Retina (tissue), 1 donor: ENCODE measurements around the gene OSER1.
"Not testable (repeated sequence)": the region's sequence is repeated elsewhere in the genome, so short reads cannot be mapped to it uniquely, and the experiment has no call there.

Source experiments
- DNase-seq: peaks from one replicate; pipeline ENCODE4 v3.0.0-alpha.2; 2016

OSER1 gene

DNA sequence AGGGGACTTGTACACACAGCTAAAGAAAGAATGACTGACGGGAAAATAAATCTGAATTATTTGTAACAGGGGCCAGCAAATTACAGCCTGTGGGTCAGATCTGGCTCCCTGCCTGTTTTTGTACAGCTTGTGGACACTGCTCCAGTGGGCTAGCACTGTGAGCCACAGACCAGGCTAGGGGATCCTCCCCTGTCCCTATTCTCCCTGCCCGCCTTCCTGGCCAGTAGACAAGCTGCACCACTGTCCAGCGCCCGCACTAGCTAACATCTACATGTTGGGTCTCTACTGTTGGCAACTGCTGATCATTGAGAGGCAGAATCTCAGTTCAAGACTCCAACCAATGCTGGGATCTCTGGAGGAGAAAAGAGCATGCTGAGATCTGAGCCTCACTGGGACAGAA, 10.7 kb downstream of the OSER1 start:
- DNase-seq, result no peak

- DNase-seq, result no peak
These were observed 11.7 kb downstream of the OSER1 start for GRCh38 chr20:44198872-44199271.

GRCh38 chr20:44196271-44196670, 14.3 kb downstream of the OSER1 start:
- DNase-seq, result no peak

GRCh38 chr20:44195605-44196004, 15.0 kb downstream of the OSER1 start:
- no peak for DNase-seq

GRCh38 chr20:44193801-44194200, 16.8 kb downstream of the OSER1 start:
- DNase-seq, result no peak

- DNase-seq, result not testable (repeated sequence)
These were observed 18.9 kb downstream of the OSER1 start for GRCh38 chr20:44191640-44192039.

- DNase-seq, result peak; percentile 71
These were observed 20.2 kb downstream of the OSER1 start for GRCh38 chr20:44190197-44190852.

GRCh38 chr20:44188752-44189151, 21.8 kb downstream of the OSER1 start:
- DNase-seq, result no peak

GRCh38 chr20:44187772-44188709, 22.5 kb downstream of the OSER1 start:
- DNase-seq, result no peak

GRCh38 chr20:44187054-44187771, 23.4 kb downstream of the OSER1 start, which contains the start of gene JPH2:
TSS of gene JPH2 (minus strand) at chr20:44187188. CDS start at chr20:44186705, 483 bp downstream.
- DNase-seq, result peak; percentile 59

GRCh38 chr20:44186674-44187053, 23.9 kb downstream of the OSER1 start:
- DNase-seq, result peak; percentile 40

- DNase-seq, result no peak
These were observed 24.4 kb downstream of the OSER1 start for GRCh38 chr20:44186201-44186600.

- DNase-seq, result no peak
These were observed 25.0 kb downstream of the OSER1 start for GRCh38 chr20:44185574-44185973.

- DNase-seq, result no peak
These were observed 27.3 kb downstream of the OSER1 start for GRCh38 chr20:44183282-44183681.

- DNase-seq, result no peak
These were observed 27.7 kb downstream of the OSER1 start for GRCh38 chr20:44182863-44183262.

- no peak for DNase-seq
These were observed 28.3 kb downstream of the OSER1 start for GRCh38 chr20:44182135-44182765.

DNA sequence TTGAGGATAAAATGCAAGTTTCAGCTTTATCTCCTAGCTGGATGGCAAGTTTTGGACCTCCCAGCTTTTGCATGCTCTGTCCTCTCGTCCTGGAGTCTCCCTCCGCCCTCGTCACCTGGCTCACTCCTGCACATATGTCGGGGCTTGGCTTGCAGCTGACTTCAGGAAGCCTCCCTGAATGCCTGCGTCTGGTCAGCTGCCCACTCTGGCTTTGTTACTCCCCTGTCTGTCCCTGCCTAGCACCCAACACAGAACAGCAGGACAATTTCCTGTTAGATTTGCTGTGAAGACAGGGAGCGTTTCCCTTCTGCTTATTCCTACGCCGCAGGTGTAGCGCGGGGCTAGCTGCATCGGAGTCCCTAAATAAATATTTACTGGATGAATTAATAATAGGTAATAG, 29.0 kb downstream of the OSER1 start:
- no peak for DNase-seq

GRCh38 chr20:44180814-44181213, 29.8 kb downstream of the OSER1 start:
- no peak for DNase-seq

DNA sequence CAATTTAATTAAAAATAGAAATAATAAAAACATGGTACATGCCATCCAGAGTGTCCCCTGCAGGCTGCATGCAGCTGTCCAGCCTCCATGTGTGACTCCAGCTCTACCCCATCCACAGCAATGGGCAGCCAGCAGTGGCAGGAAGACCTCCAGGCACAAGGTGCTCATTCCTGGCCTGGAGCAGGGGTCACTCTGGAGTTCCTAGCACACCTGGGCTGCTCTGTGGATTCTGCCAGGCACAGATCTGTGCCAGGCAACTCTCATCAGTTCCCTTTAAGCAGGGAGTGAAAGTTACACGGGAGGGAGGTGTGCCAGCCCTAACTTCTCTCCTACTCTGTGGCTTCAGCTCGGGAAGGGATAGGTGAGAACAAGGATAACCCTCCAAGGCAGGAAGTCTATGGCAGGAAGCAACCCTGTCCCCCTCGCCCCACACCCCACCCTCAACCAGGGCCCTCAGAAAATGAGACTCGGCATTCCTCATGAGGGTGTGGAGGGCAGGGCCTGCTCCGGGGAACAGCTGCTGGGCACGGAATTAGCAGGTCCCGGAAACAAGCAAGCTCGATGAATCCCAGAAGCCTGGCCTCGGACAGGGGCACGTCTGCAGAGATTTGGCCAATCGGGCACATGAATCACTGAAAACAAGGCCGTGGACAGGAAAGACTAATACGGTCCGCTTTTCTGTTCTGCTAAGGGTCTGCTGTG, 33.6 kb downstream of the OSER1 start:
- no peak for DNase-seq

- no peak for DNase-seq
These were observed 35.4 kb downstream of the OSER1 start for GRCh38 chr20:44174996-44175765.

DNA sequence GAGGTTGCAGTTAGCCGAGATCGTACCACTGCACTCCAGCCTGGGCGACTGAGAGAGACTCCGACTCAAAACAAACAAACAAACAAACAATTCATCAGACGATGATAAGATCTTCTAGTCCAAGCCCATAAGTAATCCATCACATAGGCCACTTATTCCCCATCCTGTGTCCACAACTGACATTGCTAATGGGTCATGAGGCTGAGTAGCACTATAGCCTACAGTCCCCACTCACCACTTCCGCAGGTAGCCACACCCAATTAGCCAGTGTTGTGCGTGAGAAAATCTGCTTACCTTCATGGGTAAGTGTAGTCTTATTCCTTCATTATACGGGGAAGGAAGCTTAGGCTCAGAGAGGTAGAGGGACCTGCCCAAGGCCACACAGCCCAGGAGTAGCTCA, 36.7 kb downstream of the OSER1 start:
- no peak for DNase-seq
